HTERT RPE-1 (cell line): Measurements from ENCODE around the gene COASY.

Source experiments
- in situ Hi-C: fragments of 300-500 bp; cut with MboI; formaldehyde crosslinking; loops from 4 replicates; pipeline ENCODE4 v1.14.3; 2020; ENCODE audit warnings: low sequenced_read_pairs

Gene COASY

DNA sequence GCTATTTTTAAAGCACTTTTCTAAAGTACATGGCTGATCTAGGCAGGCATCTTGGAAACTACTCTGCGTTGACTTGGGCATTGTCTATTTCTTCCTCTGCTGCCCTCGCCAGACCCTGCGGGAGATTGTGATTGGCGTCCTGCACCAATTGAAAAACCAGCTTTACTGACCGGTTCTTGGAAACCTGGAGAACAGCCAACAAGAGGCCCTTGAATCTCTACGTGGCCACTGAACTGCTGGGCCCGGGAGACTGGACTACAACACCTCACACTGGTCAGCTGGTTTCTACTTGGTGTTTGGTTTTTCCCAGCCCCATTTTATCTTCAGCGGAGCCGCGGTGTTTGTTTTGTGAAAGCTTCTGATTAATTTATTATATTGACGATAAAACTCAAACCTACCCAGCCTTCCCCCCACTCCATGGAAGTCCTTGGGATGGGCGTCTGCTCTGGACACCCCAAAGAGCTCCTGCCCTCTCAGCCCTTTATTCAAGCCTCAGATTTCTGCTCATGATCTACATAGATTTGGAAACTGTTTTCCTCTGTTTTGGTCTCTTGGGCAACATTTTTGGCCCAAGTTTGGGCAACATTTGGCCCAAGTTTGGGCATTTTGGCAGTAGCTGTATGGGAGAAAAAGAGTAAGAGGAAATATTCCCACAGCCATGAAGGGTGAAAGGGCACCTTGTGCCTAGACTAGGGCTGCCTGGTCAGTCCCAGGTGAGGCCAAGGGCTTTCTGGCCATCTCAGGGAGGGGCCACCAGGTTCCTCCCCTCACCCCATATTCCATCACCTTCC lies 9.7 kb downstream of the COASY start:
- in situ Hi-C loops, result no loop called here

GRCh38 chr17:42573095-42573494 lies 11.1 kb downstream of the COASY start:
- in situ Hi-C loops, result no loop called here

GRCh38 chr17:42574463-42574862 lies 12.5 kb downstream of the COASY start:
- in situ Hi-C loops, result no loop called here

DNA sequence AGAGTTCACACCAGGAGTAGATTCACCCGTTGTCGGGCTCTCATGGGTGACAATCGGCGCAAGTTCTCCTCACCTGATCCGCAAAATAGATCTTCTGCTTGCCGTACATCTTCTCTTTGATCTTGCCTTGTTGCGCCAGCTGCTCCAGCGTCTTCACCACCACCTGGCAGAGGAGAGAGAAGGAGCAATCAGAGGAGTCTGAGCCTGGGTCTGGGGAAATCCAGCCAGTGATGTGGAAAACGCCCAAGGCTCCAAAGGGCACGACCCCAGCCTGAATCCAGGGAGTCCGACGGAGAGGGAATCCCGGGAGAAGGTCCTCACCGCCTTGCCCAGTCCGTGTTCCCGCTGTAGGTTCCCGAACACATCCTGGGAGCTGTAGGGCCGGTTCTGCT lies 15.2 kb downstream of the COASY start:
- in situ Hi-C loops, result no loop called here

- in situ Hi-C loops, result no loop called here
Observed at GRCh38 chr17:42577532-42578281, 15.8 kb downstream of the COASY start, which contains the start of gene PSMC3IP. TSS of gene PSMC3IP (minus strand) at chr17:42577729. CDS start at chr17:42577686, 43 bp downstream.

DNA sequence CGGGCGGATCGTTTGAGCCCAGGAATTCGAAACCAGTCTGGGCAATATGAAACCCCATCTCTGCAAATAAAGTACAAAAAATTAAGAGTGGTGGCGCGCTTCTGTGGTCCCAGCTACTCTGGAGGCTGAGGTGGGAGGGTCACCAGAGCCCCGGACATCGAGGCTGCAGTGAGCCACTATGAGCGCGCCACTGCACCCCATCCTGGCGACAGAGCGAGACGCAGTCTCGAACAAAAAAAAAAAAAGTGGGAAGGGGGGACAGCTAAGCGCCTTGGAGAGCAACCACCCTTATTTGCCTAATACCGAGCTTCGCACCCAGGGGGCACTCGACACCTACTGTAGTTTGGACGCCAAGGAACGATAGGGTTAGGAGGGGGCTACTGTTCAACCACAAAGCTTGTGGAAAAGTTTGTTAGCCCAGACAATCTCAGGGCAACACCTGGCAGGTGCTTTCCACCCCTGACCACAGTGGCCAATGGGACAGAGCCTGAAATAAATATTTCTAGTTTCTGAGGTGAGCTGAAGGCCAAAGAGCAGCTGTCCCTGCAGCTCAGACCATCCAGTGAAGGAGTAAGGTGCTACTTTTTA lies 16.4 kb downstream of the COASY start:
- in situ Hi-C loops, result no loop called here

GRCh38 chr17:42579794-42580551 lies 18.0 kb downstream of the COASY start:
- in situ Hi-C loops, result no loop called here

GRCh38 chr17:42581744-42582270 lies 19.9 kb downstream of the COASY start:
- in situ Hi-C loops, result no loop called here

DNA sequence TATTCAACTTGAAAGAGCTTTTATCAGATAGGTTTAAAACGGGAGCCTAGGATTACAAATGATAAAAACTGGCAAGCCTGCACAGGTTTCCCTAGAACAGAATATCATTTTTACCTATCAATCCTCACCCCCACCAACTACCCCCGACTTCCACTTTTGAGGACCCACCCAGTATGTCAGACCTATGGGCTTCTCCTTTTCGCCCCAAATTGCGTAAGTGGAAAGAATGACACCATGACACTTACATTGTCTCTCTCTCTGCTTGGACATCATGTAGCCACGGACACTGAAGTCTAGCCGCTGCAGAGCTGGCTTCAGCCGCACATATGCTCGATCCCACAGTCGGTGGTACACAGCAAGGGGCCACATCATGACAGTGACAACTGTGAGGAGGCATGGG lies 22.9 kb downstream of the COASY start:
- in situ Hi-C loops, result no loop called here

DNA sequence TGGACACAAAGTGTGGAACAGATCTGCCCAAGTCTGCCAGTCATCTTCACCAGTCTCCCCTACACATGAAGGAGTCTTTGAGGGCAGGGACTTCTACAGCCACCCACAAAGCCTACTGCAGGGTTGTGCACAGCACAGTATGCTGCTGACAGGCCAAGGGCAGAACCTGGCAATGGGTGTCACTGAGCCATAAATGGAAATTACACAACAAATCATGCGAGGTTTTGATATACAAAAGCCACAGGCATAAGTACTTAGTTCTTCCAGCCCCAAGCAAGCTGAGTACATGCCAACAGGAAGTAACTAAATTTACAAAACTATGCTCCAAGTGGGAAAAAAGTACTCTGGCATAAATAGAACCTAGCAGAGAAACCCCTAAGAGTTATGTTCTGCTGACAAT lies 23.4 kb downstream of the COASY start:
- in situ Hi-C loops, result no loop called here

DNA sequence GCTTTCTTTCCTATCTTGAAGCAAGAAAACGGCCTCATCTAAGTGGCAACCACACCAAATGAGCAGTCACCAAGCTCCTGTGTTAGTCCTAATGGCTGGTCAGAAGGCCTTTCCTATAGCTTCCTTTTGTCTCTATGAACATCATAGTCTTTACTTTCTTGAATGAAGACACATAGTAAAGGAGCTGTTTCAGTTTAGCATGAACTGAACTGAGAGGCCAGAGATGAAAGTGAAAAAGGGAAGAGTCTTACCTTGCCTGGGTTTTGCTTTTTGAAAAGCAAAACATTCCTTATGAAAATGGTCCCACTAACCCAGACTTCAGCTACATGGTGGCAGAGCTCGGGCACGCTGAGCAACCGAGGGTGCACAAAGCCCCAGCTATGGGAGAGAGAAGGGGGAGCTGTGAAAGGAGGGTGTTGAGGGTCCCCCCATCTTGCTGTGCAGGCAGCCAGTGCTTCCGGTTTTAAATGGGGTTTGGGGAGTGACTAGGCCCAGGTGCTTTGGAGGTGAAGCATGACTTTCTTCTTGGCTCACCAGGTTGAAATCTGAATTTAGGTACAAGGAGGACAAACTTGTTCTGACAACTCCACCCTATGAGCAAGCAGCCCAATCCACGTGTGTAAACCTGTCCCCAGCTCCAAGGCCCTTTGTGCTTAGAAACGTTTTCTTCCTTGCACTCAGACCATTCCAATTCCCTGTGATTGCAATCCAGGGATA lies 24.7 kb downstream of the COASY start:
- in situ Hi-C loops, result no loop called here

DNA sequence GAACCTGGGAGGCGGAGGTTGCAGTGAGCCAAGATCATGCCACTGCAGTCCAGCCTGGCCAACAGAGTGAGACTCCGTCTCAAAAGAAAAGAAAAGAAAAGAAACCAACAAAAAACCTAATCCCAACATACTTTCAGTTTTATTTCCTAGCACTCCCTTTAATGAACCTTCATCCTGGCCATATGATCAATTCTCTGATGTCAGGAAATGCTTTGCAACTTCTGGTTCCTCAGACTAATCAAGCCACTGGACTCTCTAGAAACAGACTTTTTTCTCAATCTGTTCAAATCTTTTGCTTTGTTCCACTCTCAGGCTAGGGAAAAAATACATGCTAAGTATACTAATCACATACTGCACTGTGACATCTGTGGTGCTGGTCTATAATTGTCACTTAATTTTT lies 28.9 kb downstream of the COASY start:
- in situ Hi-C loops, result no loop called here

GRCh38 chr17:42591411-42591810 lies 29.5 kb downstream of the COASY start:
- in situ Hi-C loops, result no loop called here

GRCh38 chr17:42596386-42596785 lies 34.4 kb downstream of the COASY start:
- in situ Hi-C loops, result no loop called here

DNA sequence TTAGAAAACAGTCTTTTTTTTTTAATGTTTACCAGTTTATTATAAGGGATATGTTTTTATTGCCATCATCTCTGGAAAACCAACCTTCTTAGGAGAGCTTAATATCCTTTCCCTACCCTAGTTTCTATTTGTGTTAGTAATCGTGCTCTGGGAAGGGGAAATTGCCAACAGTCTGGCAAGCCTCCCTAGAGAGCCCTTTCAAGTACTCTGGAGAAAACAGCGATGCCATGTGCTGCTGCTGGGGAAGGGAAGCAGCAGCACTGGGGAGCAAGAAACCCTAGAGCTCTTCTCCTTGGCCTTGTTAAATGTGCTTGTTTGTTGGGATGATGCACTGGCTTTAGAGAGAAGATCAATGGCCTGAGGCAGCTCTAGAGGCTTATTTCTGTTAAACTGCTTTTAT lies 37.0 kb downstream of the COASY start:
- in situ Hi-C loops, result no loop called here

DNA sequence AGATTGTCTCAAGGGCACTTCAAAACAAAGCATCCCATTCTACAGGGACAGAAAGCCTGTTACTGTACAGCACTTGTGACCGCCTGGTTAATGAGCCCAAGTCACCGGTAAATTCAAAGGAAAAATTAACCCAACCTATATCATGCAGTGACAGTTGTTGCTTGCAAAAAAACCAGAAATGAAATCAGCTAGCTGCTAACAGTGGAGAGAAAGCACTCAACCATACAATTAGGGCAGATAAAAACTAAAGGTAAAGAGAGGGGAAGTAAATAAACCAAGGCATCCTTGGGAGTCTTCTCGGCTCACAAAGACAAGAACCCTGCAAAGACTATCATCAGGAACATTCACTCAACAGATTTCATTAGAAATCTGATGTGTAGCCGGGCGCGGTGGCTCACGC lies 41.4 kb downstream of the COASY start:
- in situ Hi-C loops, result no loop called here

- in situ Hi-C loops, result no loop called here
Observed at GRCh38 chr17:42607769-42608168, 45.8 kb downstream of the COASY start.

- in situ Hi-C loops, result no loop called here
Observed at GRCh38 chr17:42608305-42609181, 46.6 kb downstream of the COASY start.

GRCh38 chr17:42609182-42609813 lies 47.4 kb downstream of the COASY start, which contains the start of the genes RETREG3 and TUBG1:
TSS of gene RETREG3 (minus strand) at chr17:42609374. CDS start at chr17:42609324, 50 bp downstream.
TSS of gene TUBG1 (plus strand) at chr17:42609683. CDS start at chr17:42609738, 55 bp downstream.
- in situ Hi-C loops, result no loop called here
